ENCODE measurements around the gene EIF4E.
"Not testable (repeated sequence)": the region's sequence is repeated elsewhere in the genome, so short reads cannot be mapped to it uniquely, and the experiment has no call there.

The EIF4E gene

GRCh38 chr4:98872120-98872906, 56.6 kb downstream of the EIF4E start:
- not testable (repeated sequence) for DNase-seq

DNA sequence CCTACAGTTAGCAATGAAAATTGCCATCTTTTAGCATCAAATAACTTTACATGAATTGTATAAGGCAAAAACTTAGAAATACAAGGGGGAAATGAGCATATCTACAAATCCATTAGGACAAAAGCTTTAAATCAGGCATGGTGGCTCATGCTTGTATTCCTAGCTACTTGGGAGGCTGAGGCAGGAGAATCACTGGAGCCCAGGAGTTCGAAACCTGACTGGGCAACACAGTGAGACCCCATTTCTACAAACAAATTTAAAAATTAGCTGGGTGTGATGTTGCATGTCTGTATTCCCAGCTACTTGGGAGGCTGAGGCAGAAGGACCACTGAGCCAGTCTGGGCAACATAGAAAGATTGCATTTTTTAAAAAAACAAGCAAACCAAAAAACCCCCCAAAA, 61.3 kb downstream of the EIF4E start:
- no peak for DNase-seq

DNA sequence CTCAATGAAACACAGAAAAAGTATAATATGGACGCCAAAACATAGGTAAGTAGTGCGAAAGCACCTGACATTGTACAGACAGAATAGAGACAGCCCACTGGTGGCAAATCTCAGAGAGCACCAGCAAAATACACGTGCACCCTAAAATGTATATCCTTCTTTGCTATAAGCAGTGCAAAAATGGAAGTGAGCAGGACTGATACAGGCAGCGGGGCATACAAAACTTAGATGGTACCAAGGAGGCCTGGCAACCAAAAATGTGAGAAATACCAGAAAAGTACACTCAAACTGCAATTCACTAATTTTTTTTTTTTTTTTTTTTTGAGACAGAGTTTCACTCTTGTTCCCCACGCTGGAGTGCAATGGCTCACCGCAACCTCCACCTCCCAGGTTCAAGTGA, 63.9 kb downstream of the EIF4E start:
- no peak for DNase-seq

- no peak for DNase-seq
These were observed 64.4 kb downstream of the EIF4E start for GRCh38 chr4:98864560-98864959.

DNA sequence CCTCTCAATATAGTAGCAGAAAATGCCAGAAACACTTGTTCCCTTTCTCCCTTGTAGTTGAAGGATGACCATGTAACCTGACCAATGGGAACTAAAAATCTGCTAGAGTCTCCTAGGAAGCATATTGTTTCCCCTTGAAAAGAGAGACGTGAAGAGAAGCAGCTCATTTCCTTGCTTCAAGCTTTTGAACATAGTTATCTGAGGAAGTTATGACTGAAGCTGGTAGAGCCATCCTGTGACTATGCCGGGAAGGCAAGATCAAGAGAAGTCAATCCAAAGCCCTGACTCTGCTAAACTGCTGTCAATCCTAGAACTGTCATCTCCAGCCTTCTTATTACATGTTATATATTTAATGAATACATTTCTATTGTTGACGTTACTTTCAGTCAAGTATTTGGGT, 66.6 kb downstream of the EIF4E start:
- no peak for DNase-seq

- no peak for DNase-seq
These were observed 67.6 kb downstream of the EIF4E start for GRCh38 chr4:98861100-98861884.

DNA sequence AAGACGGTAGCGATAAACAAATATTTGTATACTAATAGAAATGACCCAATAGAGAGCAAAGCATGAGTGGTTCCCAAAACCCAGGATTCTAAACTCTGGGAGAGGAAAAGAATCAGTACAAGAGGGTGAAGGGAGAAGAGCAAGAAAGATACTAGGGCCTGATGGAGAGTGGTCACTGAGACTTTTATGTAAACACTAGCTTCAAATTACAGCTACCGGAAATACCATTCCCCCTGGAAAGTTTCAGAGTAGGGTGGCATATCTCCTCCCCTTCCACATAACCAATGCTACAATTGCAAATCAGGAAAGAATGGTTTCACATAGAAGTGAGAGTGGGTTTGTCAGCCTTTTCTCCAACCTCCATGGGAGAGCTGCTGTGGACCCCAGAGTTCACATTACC, 77.1 kb downstream of the EIF4E start:
- no peak for DNase-seq

DNA sequence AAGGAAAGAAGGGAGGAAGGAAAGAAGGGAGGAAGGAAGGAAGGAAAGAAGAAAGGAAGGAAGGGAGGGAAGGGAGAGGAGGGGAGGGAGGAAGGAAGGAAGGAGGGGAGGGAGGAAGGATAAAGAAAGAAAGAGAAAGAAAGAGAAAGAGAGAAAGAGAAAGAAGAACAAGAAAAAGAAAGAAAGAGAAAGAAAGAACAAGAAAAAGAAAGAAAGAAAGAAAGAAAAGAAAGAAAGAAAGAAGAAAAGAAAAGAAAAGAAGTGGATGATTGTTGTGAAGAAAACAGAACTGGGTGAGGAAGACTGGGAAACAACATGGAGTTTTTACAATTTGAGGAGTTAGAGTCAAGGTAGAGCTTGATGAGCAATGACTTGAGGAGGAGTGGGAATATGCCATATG, 78.0 kb downstream of the EIF4E start:
- no peak for DNase-seq

DNA sequence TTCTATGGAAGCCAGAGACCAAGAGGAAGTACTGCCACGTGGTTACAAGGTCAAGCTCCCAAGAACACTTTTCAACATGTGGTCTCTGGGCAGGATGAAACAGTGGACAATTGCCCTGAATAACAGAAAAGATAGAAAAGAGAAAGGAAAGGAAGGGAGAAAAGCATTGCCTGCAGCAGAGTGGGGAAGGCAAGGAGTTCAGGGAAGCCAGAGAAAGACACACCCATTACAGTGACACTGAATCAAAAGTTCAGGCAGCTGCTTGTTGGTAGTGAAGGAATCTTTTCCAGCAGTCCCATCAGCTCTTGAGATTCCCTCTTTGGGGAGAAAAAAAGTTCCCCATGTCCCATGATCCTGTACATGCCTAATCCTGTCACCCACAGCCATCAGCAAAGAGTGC, 80.5 kb downstream of the EIF4E start:
- no peak for DNase-seq

- no peak for DNase-seq
These were observed 83.0 kb downstream of the EIF4E start for GRCh38 chr4:98845960-98846359.

- not testable (repeated sequence) for DNase-seq
These were observed 86.0 kb downstream of the EIF4E start for GRCh38 chr4:98842917-98843316.

GRCh38 chr4:98838977-98839618, 89.8 kb downstream of the EIF4E start:
- no peak for DNase-seq

DNA sequence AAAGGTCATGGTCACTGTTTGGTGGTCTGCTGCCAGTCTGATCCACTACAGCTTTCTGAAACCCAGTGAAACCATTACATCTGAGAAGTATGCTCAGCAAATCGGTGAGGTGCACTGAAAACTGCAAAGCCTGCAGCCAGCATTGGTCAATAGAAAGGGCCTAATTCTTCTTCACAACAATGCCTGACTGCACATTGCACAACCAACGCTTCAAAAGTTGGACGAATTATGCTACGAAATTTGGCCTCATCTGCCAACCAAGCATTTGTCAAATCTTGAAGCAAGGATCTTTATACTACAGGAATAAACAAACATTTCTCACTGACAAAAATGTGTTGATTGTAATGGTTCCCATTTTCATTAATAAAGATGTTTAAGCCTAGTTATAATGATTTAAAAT, 90.4 kb downstream of the EIF4E start:
- no peak for DNase-seq

DNA sequence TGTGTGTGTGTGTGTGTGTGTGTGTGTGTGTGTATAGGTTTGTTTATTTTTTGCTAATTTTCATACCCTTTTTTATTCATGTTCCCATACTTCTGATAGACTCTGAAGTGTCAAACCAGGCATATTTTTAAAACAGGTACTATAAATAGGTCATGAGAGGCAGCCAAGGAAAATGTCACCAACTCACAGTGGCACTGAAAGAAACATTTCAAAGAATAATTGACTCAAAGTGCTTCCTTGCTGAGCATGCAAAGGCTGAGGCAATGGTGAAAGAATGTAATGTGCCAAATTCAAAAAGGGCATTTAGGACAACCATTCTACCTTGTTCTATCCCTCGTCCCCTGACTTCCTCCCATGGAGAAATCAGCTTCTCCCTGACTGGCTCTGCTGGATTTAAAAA, 95.5 kb downstream of the EIF4E start:
- no peak for DNase-seq

DNA sequence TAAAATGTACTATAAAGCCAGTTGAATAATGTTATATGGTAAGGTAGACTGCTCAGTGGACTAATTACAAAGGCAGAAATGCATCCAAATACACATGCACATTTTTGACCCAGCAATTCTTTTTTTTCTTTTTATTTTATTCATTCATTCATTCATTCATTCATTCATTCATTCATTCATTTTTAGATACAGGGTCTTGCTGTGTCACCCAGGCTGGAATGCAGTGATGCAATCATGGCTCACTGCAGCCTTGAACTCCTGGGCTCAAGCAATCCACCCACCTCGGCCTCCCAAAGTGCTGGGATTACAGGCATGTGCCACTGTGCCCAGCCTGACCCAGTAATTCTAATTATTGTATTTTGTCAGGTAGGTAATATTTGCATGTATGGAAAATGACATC, 97.9 kb downstream of the EIF4E start:
- DNase-seq, result not testable (repeated sequence)
